Measurements from ENCODE around the gene TBC1D17.
A peak's percentile ranks its signal among the peaks of the same experiment; 100 is the strongest.

Gene TBC1D17

GRCh38 chr19:49847731-49848696 is 29.5 kb upstream of the TBC1D17 start:
- no peak for DNase-seq (ENCODE audit: low read depth, low spot score)
- no peaks in the 10 kb centered on the region for H3K9me3 ChIP-seq (ENCODE audit: control insufficient read depth, insufficient read depth, low read length)
- H3K27me3 ChIP-seq (ENCODE audit: control insufficient read depth, insufficient read depth, low read length), result no peaks in the 10 kb centered on the region
- H3K4me3 ChIP-seq (ENCODE audit: low read length), result no peak overlapping the region
- peaks cover 3% of the 10 kb centered on the region; the same call in 1 of the 2 replicates for H3K4me1 ChIP-seq (ENCODE audit: control insufficient read depth, insufficient read depth, low read length)
- WGBS (ENCODE audit: insufficient coverage, insufficient read length), result no CpG with 5 or more reads among the region's 10 CpGs
- peaks cover 2% of the 10 kb centered on the region; the same call in 1 of the 2 replicates for H3K36me3 ChIP-seq (ENCODE audit: control insufficient read depth, insufficient read depth, low read length)
- H3K27ac ChIP-seq (ENCODE audit: low read length), result no peak overlapping the region

GRCh38 chr19:49848938-49849337 is 28.6 kb upstream of the TBC1D17 start:
- Histone ChIP-seq H3K27me3 (ENCODE audit: control insufficient read depth, insufficient read depth, low read length) (no peaks in the 10 kb centered on the region), H3K9me3 (ENCODE audit: control insufficient read depth, insufficient read depth, low read length) (no peaks in the 10 kb centered on the region), H3K27ac (ENCODE audit: low read length) (no peak overlapping the region), H3K36me3 (ENCODE audit: control insufficient read depth, insufficient read depth, low read length) (peaks cover 2% of the 10 kb centered on the region), H3K4me1 (ENCODE audit: control insufficient read depth, insufficient read depth, low read length) (peaks cover 3% of the 10 kb centered on the region; the same call in 1 of the 2 replicates), H3K4me3 (ENCODE audit: low read length) (no peak overlapping the region)
- no peak for DNase-seq (ENCODE audit: low read depth, low spot score)
- WGBS (ENCODE audit: insufficient coverage, insufficient read length), result no CpG with 5 or more reads among the region's 3 CpGs

- 100% methylated on average over 2 of the region's 15 CpGs for WGBS (ENCODE audit: insufficient coverage, insufficient read length)
- peaks cover 8% of the 10 kb centered on the region for H3K36me3 ChIP-seq (ENCODE audit: control insufficient read depth, insufficient read depth, low read length)
- H3K4me3 ChIP-seq (ENCODE audit: low read length), result no peak overlapping the region; the same call in 1 of the 2 replicates
- peaks cover 3% of the 10 kb centered on the region; the same call in 1 of the 2 replicates for H3K4me1 ChIP-seq (ENCODE audit: control insufficient read depth, insufficient read depth, low read length)
- no peaks in the 10 kb centered on the region for H3K9me3 ChIP-seq (ENCODE audit: control insufficient read depth, insufficient read depth, low read length)
- no peaks in the 10 kb centered on the region for H3K27me3 ChIP-seq (ENCODE audit: control insufficient read depth, insufficient read depth, low read length)
- DNase-seq (ENCODE audit: low read depth, low spot score), result no peak
- no peak overlapping the region for H3K27ac ChIP-seq (ENCODE audit: low read length)
Observed at GRCh38 chr19:49849433-49850220, 27.9 kb upstream of the TBC1D17 start.

GRCh38 chr19:49850221-49850486 is 27.3 kb upstream of the TBC1D17 start:
- peaks cover 3% of the 10 kb centered on the region; the same call in 1 of the 2 replicates for H3K4me1 ChIP-seq (ENCODE audit: control insufficient read depth, insufficient read depth, low read length)
- H3K36me3 ChIP-seq (ENCODE audit: control insufficient read depth, insufficient read depth, low read length), result peaks cover 9% of the 10 kb centered on the region
- peak overlapping the region; percentile 45; the same call in 1 of the 2 replicates for H3K4me3 ChIP-seq (ENCODE audit: low read length)
- no peak overlapping the region for H3K27ac ChIP-seq (ENCODE audit: low read length)
- no peak for DNase-seq (ENCODE audit: low read depth, low spot score)
- WGBS (ENCODE audit: insufficient coverage, insufficient read length), result no CpG with 5 or more reads among the region's 12 CpGs
- no peaks in the 10 kb centered on the region for H3K9me3 ChIP-seq (ENCODE audit: control insufficient read depth, insufficient read depth, low read length)
- H3K27me3 ChIP-seq (ENCODE audit: control insufficient read depth, insufficient read depth, low read length), result no peaks in the 10 kb centered on the region

GRCh38 chr19:49850487-49851342 is 26.8 kb upstream of the TBC1D17 start, which contains the start of gene PTOV1:
Gene PTOV1 (plus strand): TSS chr19:49851159.
- peak within 1 kb of the TSS; percentile 58; the same call in 1 of the 2 replicates for H3K4me3 ChIP-seq (ENCODE audit: low read length)
- DNase-seq (ENCODE audit: low read depth, low spot score), result peak; percentile 74
- H3K27me3 ChIP-seq (ENCODE audit: control insufficient read depth, insufficient read depth, low read length), result no peaks in the 10 kb centered on the region
- no peaks in the 10 kb centered on the region for H3K9me3 ChIP-seq (ENCODE audit: control insufficient read depth, insufficient read depth, low read length)
- no peak within 1 kb of the TSS for H3K27ac ChIP-seq (ENCODE audit: low read length)
- H3K4me1 ChIP-seq (ENCODE audit: control insufficient read depth, insufficient read depth, low read length), result peaks cover 3% of the 10 kb centered on the region; the same call in 1 of the 2 replicates
- WGBS (ENCODE audit: insufficient coverage, insufficient read length), result no CpG with 5 or more reads among the region's 98 CpGs
- H3K36me3 ChIP-seq (ENCODE audit: control insufficient read depth, insufficient read depth, low read length), result peaks cover 9% of the 10 kb centered on the region

GRCh38 chr19:49851456-49852259 is 25.8 kb upstream of the TBC1D17 start:
- peaks cover 15% of the 10 kb centered on the region for H3K36me3 ChIP-seq (ENCODE audit: control insufficient read depth, insufficient read depth, low read length)
- H3K4me1 ChIP-seq (ENCODE audit: control insufficient read depth, insufficient read depth, low read length), result peaks cover 3% of the 10 kb centered on the region; the same call in 1 of the 2 replicates
- H3K9me3 ChIP-seq (ENCODE audit: control insufficient read depth, insufficient read depth, low read length), result no peaks in the 10 kb centered on the region
- H3K27ac ChIP-seq (ENCODE audit: low read length), result no peak overlapping the region
- DNase-seq (ENCODE audit: low read depth, low spot score), result no peak
- peak overlapping the region; percentile 58; the same call in 1 of the 2 replicates for H3K4me3 ChIP-seq (ENCODE audit: low read length)
- WGBS (ENCODE audit: insufficient coverage, insufficient read length), result no CpG with 5 or more reads among the region's 78 CpGs
- no peaks in the 10 kb centered on the region for H3K27me3 ChIP-seq (ENCODE audit: control insufficient read depth, insufficient read depth, low read length)

- Histone ChIP-seq H3K4me3 (ENCODE audit: low read length) (peak overlapping the region; percentile 58; the same call in 1 of the 2 replicates), H3K4me1 (ENCODE audit: control insufficient read depth, insufficient read depth, low read length) (peaks cover 3% of the 10 kb centered on the region; the same call in 1 of the 2 replicates), H3K9me3 (ENCODE audit: control insufficient read depth, insufficient read depth, low read length) (no peaks in the 10 kb centered on the region), H3K36me3 (ENCODE audit: control insufficient read depth, insufficient read depth, low read length) (peaks cover 24% of the 10 kb centered on the region), H3K27ac (ENCODE audit: low read length) (no peak overlapping the region), H3K27me3 (ENCODE audit: control insufficient read depth, insufficient read depth, low read length) (no peaks in the 10 kb centered on the region)
- no peak for DNase-seq (ENCODE audit: low read depth, low spot score)
- WGBS (ENCODE audit: insufficient coverage, insufficient read length), result no CpG with 5 or more reads among the region's 14 CpGs
Observed at GRCh38 chr19:49852631-49853126, 24.8 kb upstream of the TBC1D17 start.

- Histone ChIP-seq H3K9me3 (ENCODE audit: control insufficient read depth, insufficient read depth, low read length) (no peaks in the 10 kb centered on the region), H3K4me3 (ENCODE audit: low read length) (no peak overlapping the region), H3K36me3 (ENCODE audit: control insufficient read depth, insufficient read depth, low read length) (peaks cover 34% of the 10 kb centered on the region), H3K27ac (ENCODE audit: low read length) (no peak overlapping the region), H3K27me3 (ENCODE audit: control insufficient read depth, insufficient read depth, low read length) (no peaks in the 10 kb centered on the region), H3K4me1 (ENCODE audit: control insufficient read depth, insufficient read depth, low read length) (peaks cover 3% of the 10 kb centered on the region; the same call in 1 of the 2 replicates)
- DNase-seq (ENCODE audit: low read depth, low spot score), result no peak
- WGBS (ENCODE audit: insufficient coverage, insufficient read length), result no CpG with 5 or more reads among the region's 10 CpGs
Observed at GRCh38 chr19:49853852-49854377, 23.6 kb upstream of the TBC1D17 start.

Measured in iPS DF 6.9 (cell line).